HEK293 (cell line): ENCODE results near the gene CFAP119.

Experiments used
- CTCF ChIA-PET: fragments of 350-600 bp; formaldehyde crosslinking; extraction: SDS; loops from one replicate; lab custom pipeline; 2021; ENCODE audit warnings: antibody characterized with exemption; lab: Yijun Ruan, JAX
- POLR2A ChIA-PET: fragments of 300-600 bp; formaldehyde crosslinking; extraction: SDS; loops from one replicate; lab custom pipeline; 2020; ENCODE audit warnings: antibody characterized with exemption, inconsistent platforms; lab: Yijun Ruan, JAX
- H3K27ac ChIP-seq: fragments of 200-500 bp; sonication (Bioruptor generic); 2 replicates; pipeline ENCODE4 v1.5.1; 2014; ENCODE audit warnings: low read depth, low read length, control low read depth, inconsistent platforms; ENCODE audit errors: extremely low read depth
- H3K36me3 ChIP-seq, 2 experiments: fragments of 200-500 bp in 1 of 2; sonication (Bioruptor generic) in 1 of 2; 1 replicate in 1 of 2; 2 replicates in 1 of 2; pipeline ENCODE4 v1.5.1; 2014 to 2017; ENCODE audit warnings: inconsistent platforms in 2 of 2, low read length in 2 of 2; ENCODE audit not compliant: control insufficient read depth in 2 of 2, insufficient read depth in 1 of 2
- H3K4me1 ChIP-seq: fragments of 200-500 bp; sonication (Bioruptor generic); 2 replicates; pipeline ENCODE4 v1.5.1; 2014; ENCODE audit warnings: mild to moderate bottlenecking, low read length, inconsistent platforms; ENCODE audit not compliant: control insufficient read depth, insufficient read depth
- H3K4me3 ChIP-seq: 2 replicates; pipeline ENCODE4 v1.5.1; 2011; ENCODE audit warnings: low read depth, mild to moderate bottlenecking, control low read depth, low read length, moderate library complexity
- H3K9me3 ChIP-seq: fragments of 200-500 bp; sonication (Bioruptor generic); 2 replicates; pipeline ENCODE4 v1.5.1; 2014; ENCODE audit warnings: low read depth, low read length, inconsistent platforms; ENCODE audit not compliant: control insufficient read depth, insufficient read depth
- BCL11B ChIP-seq: fragments of 450-650 bp; formaldehyde crosslinking; IDR thresholded peaks from 2 replicates; pipeline ENCODE4 v1.5.1; 2016; ENCODE audit warnings: low read depth, missing biosample characterization, missing genetic modification characterization
- EGR2 ChIP-seq: fragments of 450-650 bp; formaldehyde crosslinking; IDR thresholded peaks from 2 replicates; pipeline ENCODE4 v1.5.1; 2016; ENCODE audit warnings: low read depth, missing biosample characterization, missing genetic modification characterization
- HOXA7 ChIP-seq: sonication (generic); formaldehyde crosslinking; IDR thresholded peaks from 2 replicates; pipeline ENCODE4 v1.8.1; 2022; ENCODE audit warnings: missing genetic modification reagents, borderline replicate concordance
- KLF10 ChIP-seq: fragments of 450-650 bp; IDR thresholded peaks from 2 replicates; pipeline ENCODE4 v1.5.1; 2018; ENCODE audit warnings: missing biosample characterization, mild to moderate bottlenecking, missing genetic modification characterization
- TRIM28 ChIP-seq: IDR thresholded peaks from 2 replicates; pipeline ENCODE4 v1.6.1; 2011; ENCODE audit warnings: low read length, control low read depth, borderline replicate concordance
- YY2 ChIP-seq: fragments of 450-650 bp; formaldehyde crosslinking; IDR thresholded peaks from 2 replicates; pipeline ENCODE4 v1.5.1; 2016; ENCODE audit warnings: missing biosample characterization, missing genetic modification characterization
- ZBTB20 ChIP-seq: fragments of 450-650 bp; formaldehyde crosslinking; IDR thresholded peaks from 2 replicates; pipeline ENCODE4 v1.5.1; 2016; ENCODE audit warnings: missing biosample characterization, missing genetic modification characterization
- ZIC2 ChIP-seq: fragments of 450-650 bp; formaldehyde crosslinking; IDR thresholded peaks from 2 replicates; pipeline ENCODE4 v1.5.1; 2016; ENCODE audit warnings: missing biosample characterization, missing genetic modification characterization
- ZNF133 ChIP-seq: fragments of 450-650 bp; formaldehyde crosslinking; IDR thresholded peaks from 2 replicates; pipeline ENCODE4 v1.5.1; 2016; ENCODE audit warnings: missing biosample characterization, missing genetic modification characterization
- ZNF341 ChIP-seq: fragments of 450-650 bp; formaldehyde crosslinking; IDR thresholded peaks from 2 replicates; pipeline ENCODE4; 2016; ENCODE audit warnings: low read depth, missing biosample characterization, missing genetic modification characterization
- ZNF549 ChIP-seq: fragments of 450-650 bp; IDR thresholded peaks from 2 replicates; pipeline ENCODE4 v1.5.1; 2018; ENCODE audit warnings: missing biosample characterization, missing genetic modification characterization, mild to moderate bottlenecking, inconsistent platforms, moderate library complexity
- ZNF621 ChIP-seq: fragments of 450-650 bp; formaldehyde crosslinking; IDR thresholded peaks from 2 replicates; pipeline ENCODE4 v1.5.1; 2017; ENCODE audit warnings: missing biosample characterization, missing genetic modification characterization
- ZNF623 ChIP-seq: fragments of 450-650 bp; formaldehyde crosslinking; IDR thresholded peaks from 2 replicates; pipeline ENCODE4 v1.5.1; 2016; ENCODE audit warnings: missing biosample characterization, missing genetic modification characterization
- ZNF626 ChIP-seq: fragments of 450-650 bp; sonication (Bioruptor Pico); formaldehyde crosslinking; IDR thresholded peaks from 2 replicates; pipeline ENCODE4 v1.5.1; 2018; ENCODE audit warnings: missing biosample characterization, missing genetic modification characterization, inconsistent platforms
- ZNF768 ChIP-seq: fragments of 450-650 bp; formaldehyde crosslinking; IDR thresholded peaks from 2 replicates; pipeline ENCODE4 v1.5.1; 2018; ENCODE audit warnings: missing biosample characterization, mild to moderate bottlenecking, missing genetic modification characterization
- TF ChIP-seq, protein P1 (sequence below): fragments of 450-650 bp; formaldehyde crosslinking; conservative IDR thresholded peaks from 2 replicates; pipeline ENCODE4 v1.5.1; 2016; ENCODE audit warnings: low read depth, missing biosample characterization, missing genetic modification characterization
- TF ChIP-seq, protein P2 (sequence below): fragments of 450-650 bp; formaldehyde crosslinking; IDR thresholded peaks from 2 replicates; pipeline ENCODE4 v1.5.1; 2016; ENCODE audit warnings: missing biosample characterization, missing genetic modification characterization
- TF ChIP-seq, protein P3 (sequence below): fragments of 450-650 bp; formaldehyde crosslinking; IDR thresholded peaks from 2 replicates; pipeline ENCODE4 v1.5.1; 2016; ENCODE audit warnings: missing biosample characterization, missing genetic modification characterization
- TF ChIP-seq, protein P4 (sequence below): fragments of 450-650 bp; formaldehyde crosslinking; IDR thresholded peaks from 2 replicates; pipeline ENCODE4 v1.5.1; 2017; ENCODE audit warnings: missing biosample characterization, missing genetic modification characterization
- TF ChIP-seq, protein P5 (sequence below): fragments of 450-650 bp; formaldehyde crosslinking; IDR thresholded peaks from 2 replicates; pipeline ENCODE4 v1.5.0; 2017; ENCODE audit warnings: missing biosample characterization, missing genetic modification characterization, borderline replicate concordance
- TF ChIP-seq, protein P6 (sequence below): fragments of 450-650 bp; formaldehyde crosslinking; IDR thresholded peaks from 2 replicates; pipeline ENCODE4 v1.5.1; 2017; ENCODE audit warnings: missing biosample characterization, missing genetic modification characterization

CFAP119 gene

DNA sequence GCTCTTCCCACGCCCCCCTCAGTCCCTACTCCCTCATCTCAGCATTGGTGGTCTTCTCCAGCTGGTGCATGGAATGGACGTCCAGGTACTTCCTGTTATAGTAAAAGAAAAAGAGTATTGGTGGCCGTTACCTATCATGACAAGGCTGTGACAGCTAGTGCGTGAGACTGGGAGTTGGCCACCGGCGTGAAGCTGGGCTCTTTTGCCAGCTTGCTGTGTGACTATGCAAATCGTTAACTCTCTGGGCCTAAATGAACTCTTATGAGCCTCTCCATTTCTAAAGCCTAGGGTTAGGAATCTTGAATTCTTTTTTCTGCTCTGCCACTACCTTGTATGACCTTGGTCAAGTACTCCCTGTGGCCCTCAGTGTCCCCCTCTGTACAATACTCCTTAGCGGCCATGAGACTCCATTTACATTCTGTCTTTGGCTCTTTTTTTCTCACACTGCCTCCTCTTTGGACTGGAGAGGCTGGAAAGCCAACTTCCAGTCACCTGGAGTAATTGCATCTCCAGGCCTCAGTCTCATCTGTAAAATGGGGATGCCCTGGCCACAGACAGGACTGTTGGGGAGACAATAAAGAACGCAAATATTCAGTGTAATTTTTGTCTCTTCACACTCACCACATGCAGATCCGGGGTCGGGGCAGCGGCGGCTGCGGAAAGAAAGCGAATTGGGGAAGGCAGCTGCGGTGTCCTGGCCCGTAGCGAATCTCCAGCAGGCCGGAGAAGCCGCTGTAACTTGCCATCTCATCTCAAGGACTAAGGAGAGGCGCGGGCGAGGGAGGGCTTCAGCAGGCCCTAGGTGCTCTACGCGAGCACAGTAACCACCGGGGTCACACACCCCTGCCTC is 1.1 kb downstream of the CFAP119 start:
- CTCF ChIA-PET: interaction anchor here (0.6 to 1.0 kb wide), 4 partner anchors 10 to 181 kb away, joined by 3 read pairs; a partner anchor contains a TSS
- H3K4me1 ChIP-seq: peaks cover 4% of the 10 kb centered on the region; the same call in 1 of the 2 replicates
- peak overlapping the region; percentile 83; the same call in 1 of the 2 replicates for H3K27ac ChIP-seq
- TF ChIP-seq EGR2 (tag by site-specific recombination) (0 out of 2 replicates have a peak, but pooled peaks have one; percentile 29), ZBTB20 (tag by site-specific recombination) (no peak), ZNF768 (tag by site-specific recombination) (0 out of 2 replicates have a peak, but pooled peaks have one; percentile 32), ZNF549 (tag by site-specific recombination) (no peak), KLF10 (tag by site-specific recombination) (no peak), HOXA7 (no peak), ZNF133 (tag by site-specific recombination) (no peak), ZNF621 (tag by site-specific recombination) (no peak), TRIM28 (no peak), ZNF623 (tag by site-specific recombination) (no peak), YY2 (no peak), ZNF341 (tag by site-specific recombination) (peak; percentile 78), ZNF626 (tag by site-specific recombination) (no peak), BCL11B (tag by site-specific recombination) (no peak), ZIC2 (tag by site-specific recombination) (no peak)
- TF ChIP-seq, protein P1, sequence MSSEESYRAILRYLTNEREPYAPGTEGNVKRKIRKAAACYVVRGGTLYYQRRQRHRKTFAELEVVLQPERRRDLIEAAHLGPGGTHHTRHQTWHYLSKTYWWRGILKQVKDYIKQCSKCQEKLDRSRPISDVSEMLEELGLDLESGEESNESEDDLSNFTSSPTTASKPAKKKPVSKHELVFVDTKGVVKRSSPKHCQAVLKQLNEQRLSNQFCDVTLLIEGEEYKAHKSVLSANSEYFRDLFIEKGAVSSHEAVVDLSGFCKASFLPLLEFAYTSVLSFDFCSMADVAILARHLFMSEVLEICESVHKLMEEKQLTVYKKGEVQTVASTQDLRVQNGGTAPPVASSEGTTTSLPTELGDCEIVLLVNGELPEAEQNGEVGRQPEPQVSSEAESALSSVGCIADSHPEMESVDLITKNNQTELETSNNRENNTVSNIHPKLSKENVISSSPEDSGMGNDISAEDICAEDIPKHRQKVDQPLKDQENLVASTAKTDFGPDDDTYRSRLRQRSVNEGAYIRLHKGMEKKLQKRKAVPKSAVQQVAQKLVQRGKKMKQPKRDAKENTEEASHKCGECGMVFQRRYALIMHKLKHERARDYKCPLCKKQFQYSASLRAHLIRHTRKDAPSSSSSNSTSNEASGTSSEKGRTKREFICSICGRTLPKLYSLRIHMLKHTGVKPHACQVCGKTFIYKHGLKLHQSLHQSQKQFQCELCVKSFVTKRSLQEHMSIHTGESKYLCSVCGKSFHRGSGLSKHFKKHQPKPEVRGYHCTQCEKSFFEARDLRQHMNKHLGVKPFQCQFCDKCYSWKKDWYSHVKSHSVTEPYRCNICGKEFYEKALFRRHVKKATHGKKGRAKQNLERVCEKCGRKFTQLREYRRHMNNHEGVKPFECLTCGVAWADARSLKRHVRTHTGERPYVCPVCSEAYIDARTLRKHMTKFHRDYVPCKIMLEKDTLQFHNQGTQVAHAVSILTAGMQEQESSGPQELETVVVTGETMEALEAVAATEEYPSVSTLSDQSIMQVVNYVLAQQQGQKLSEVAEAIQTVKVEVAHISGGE: no peak
- TF ChIP-seq, protein P2, sequence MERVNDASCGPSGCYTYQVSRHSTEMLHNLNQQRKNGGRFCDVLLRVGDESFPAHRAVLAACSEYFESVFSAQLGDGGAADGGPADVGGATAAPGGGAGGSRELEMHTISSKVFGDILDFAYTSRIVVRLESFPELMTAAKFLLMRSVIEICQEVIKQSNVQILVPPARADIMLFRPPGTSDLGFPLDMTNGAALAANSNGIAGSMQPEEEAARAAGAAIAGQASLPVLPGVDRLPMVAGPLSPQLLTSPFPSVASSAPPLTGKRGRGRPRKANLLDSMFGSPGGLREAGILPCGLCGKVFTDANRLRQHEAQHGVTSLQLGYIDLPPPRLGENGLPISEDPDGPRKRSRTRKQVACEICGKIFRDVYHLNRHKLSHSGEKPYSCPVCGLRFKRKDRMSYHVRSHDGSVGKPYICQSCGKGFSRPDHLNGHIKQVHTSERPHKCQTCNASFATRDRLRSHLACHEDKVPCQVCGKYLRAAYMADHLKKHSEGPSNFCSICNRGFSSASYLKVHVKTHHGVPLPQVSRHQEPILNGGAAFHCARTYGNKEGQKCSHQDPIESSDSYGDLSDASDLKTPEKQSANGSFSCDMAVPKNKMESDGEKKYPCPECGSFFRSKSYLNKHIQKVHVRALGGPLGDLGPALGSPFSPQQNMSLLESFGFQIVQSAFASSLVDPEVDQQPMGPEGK (tag by site-specific recombination): no peak
- TF ChIP-seq, protein P3, sequence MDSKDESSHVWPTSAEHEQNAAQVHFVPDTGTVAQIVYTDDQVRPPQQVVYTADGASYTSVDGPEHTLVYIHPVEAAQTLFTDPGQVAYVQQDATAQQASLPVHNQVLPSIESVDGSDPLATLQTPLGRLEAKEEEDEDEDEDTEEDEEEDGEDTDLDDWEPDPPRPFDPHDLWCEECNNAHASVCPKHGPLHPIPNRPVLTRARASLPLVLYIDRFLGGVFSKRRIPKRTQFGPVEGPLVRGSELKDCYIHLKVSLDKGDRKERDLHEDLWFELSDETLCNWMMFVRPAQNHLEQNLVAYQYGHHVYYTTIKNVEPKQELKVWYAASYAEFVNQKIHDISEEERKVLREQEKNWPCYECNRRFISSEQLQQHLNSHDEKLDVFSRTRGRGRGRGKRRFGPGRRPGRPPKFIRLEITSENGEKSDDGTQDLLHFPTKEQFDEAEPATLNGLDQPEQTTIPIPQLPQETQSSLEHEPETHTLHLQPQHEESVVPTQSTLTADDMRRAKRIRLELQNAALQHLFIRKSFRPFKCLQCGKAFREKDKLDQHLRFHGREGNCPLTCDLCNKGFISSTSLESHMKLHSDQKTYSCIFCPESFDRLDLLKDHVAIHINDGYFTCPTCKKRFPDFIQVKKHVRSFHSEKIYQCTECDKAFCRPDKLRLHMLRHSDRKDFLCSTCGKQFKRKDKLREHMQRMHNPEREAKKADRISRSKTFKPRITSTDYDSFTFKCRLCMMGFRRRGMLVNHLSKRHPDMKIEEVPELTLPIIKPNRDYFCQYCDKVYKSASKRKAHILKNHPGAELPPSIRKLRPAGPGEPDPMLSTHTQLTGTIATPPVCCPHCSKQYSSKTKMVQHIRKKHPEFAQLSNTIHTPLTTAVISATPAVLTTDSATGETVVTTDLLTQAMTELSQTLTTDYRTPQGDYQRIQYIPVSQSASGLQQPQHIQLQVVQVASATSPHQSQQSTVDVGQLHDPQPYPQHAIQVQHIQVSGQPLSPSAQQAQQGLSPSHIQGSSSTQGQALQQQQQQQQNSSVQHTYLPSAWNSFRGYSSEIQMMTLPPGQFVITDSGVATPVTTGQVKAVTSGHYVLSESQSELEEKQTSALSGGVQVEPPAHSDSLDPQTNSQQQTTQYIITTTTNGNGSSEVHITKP (tag by site-specific recombination): no peak; the same call in 1 of the 2 replicates
- TF ChIP-seq, protein P4, sequence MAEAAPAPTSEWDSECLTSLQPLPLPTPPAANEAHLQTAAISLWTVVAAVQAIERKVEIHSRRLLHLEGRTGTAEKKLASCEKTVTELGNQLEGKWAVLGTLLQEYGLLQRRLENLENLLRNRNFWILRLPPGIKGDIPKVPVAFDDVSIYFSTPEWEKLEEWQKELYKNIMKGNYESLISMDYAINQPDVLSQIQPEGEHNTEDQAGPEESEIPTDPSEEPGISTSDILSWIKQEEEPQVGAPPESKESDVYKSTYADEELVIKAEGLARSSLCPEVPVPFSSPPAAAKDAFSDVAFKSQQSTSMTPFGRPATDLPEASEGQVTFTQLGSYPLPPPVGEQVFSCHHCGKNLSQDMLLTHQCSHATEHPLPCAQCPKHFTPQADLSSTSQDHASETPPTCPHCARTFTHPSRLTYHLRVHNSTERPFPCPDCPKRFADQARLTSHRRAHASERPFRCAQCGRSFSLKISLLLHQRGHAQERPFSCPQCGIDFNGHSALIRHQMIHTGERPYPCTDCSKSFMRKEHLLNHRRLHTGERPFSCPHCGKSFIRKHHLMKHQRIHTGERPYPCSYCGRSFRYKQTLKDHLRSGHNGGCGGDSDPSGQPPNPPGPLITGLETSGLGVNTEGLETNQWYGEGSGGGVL (tag by site-specific recombination): no peak
- TF ChIP-seq, protein P5, sequence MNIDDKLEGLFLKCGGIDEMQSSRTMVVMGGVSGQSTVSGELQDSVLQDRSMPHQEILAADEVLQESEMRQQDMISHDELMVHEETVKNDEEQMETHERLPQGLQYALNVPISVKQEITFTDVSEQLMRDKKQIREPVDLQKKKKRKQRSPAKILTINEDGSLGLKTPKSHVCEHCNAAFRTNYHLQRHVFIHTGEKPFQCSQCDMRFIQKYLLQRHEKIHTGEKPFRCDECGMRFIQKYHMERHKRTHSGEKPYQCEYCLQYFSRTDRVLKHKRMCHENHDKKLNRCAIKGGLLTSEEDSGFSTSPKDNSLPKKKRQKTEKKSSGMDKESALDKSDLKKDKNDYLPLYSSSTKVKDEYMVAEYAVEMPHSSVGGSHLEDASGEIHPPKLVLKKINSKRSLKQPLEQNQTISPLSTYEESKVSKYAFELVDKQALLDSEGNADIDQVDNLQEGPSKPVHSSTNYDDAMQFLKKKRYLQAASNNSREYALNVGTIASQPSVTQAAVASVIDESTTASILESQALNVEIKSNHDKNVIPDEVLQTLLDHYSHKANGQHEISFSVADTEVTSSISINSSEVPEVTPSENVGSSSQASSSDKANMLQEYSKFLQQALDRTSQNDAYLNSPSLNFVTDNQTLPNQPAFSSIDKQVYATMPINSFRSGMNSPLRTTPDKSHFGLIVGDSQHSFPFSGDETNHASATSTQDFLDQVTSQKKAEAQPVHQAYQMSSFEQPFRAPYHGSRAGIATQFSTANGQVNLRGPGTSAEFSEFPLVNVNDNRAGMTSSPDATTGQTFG: no peak
- TF ChIP-seq, protein P6, sequence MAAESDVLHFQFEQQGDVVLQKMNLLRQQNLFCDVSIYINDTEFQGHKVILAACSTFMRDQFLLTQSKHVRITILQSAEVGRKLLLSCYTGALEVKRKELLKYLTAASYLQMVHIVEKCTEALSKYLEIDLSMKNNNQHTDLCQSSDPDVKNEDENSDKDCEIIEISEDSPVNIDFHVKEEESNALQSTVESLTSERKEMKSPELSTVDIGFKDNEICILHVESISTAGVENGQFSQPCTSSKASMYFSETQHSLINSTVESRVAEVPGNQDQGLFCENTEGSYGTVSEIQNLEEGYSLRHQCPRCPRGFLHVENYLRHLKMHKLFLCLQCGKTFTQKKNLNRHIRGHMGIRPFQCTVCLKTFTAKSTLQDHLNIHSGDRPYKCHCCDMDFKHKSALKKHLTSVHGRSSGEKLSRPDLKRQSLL (tag by site-specific recombination): no peak

More for the DNA sequence above, 1.1 kb downstream of the CFAP119 start:
- POLR2A ChIA-PET: interaction anchor here (0.5 to 4.9 kb wide), 7 partner anchors 10 to 65 kb away, joined by 3 to 47 read pairs (median 5); partner anchors contain the start of gene PHKG2
- peak overlapping the region; percentile 95 for H3K4me3 ChIP-seq
- peaks cover 6 to 77% of the 10 kb centered on the region in 2 experiments; a peak in 1 of 3 replicates for H3K36me3 ChIP-seq
- H3K9me3 ChIP-seq: no peaks in the 10 kb centered on the region
